Activated T-helper 9 cell treated with anti-CD3 and anti-CD28 coated beads, Interleukin-2, amount 50 U/mL, for 16 hours (primary cell): ENCODE measurements around the gene DENND1B.

Experiments used
- DNase-seq: peaks from one replicate; pipeline ENCODE4 v3.0.0-alpha.2; 2020; ENCODE audit warnings: low read depth

The DENND1B gene

GRCh38 chr1:197683895-197684553 lies 91.3 kb downstream of the DENND1B start:
- DNase-seq = no peak

GRCh38 chr1:197683280-197683679 lies 92.0 kb downstream of the DENND1B start:
- DNase-seq = no peak

- DNase-seq = no peak
Measured at GRCh38 chr1:197680311-197680710, 95.0 kb downstream of the DENND1B start.

- no peak for DNase-seq
Measured at GRCh38 chr1:197677752-197678295, 97.5 kb downstream of the DENND1B start.

GRCh38 chr1:197677313-197677712 lies 98.0 kb downstream of the DENND1B start:
- no peak for DNase-seq

GRCh38 chr1:197675583-197676208 lies 99.6 kb downstream of the DENND1B start:
- DNase-seq = no peak

- no peak for DNase-seq
Measured at GRCh38 chr1:197674286-197674685, 101.0 kb downstream of the DENND1B start.

- no peak for DNase-seq
Measured at GRCh38 chr1:197673292-197673691, 102.0 kb downstream of the DENND1B start.

- no peak for DNase-seq
Measured at GRCh38 chr1:197672347-197672746, 102.9 kb downstream of the DENND1B start.

- DNase-seq = no peak
Measured at GRCh38 chr1:197671920-197672319, 103.4 kb downstream of the DENND1B start.

GRCh38 chr1:197671140-197671539 lies 104.1 kb downstream of the DENND1B start:
- DNase-seq = no peak

GRCh38 chr1:197666769-197667285 lies 108.5 kb downstream of the DENND1B start:
- no peak for DNase-seq

- no peak for DNase-seq
Measured at GRCh38 chr1:197664391-197664790, 110.9 kb downstream of the DENND1B start.

GRCh38 chr1:197663162-197663953 lies 111.9 kb downstream of the DENND1B start:
- DNase-seq = no peak

- no peak for DNase-seq
Measured at GRCh38 chr1:197660389-197660788, 114.9 kb downstream of the DENND1B start.

GRCh38 chr1:197659171-197659570 lies 116.1 kb downstream of the DENND1B start:
- DNase-seq = no peak

GRCh38 chr1:197649188-197649587 lies 126.1 kb downstream of the DENND1B start:
- DNase-seq = no peak

GRCh38 chr1:197638316-197638715 lies 137.0 kb downstream of the DENND1B start:
- DNase-seq = no peak

GRCh38 chr1:197637406-197637805 lies 137.9 kb downstream of the DENND1B start:
- no peak for DNase-seq

GRCh38 chr1:197633447-197634078 lies 141.7 kb downstream of the DENND1B start:
- DNase-seq = no peak

GRCh38 chr1:197632651-197633050 lies 142.6 kb downstream of the DENND1B start:
- DNase-seq = no peak

- DNase-seq = no peak
Measured at GRCh38 chr1:197632005-197632404, 143.3 kb downstream of the DENND1B start.
